ENCODE measurements around the gene ASGR2.
"Not testable (repeated sequence)": the region's sequence is repeated elsewhere in the genome, so short reads cannot be mapped to it uniquely, and the experiment has no call there.

Gene ASGR2

DNA sequence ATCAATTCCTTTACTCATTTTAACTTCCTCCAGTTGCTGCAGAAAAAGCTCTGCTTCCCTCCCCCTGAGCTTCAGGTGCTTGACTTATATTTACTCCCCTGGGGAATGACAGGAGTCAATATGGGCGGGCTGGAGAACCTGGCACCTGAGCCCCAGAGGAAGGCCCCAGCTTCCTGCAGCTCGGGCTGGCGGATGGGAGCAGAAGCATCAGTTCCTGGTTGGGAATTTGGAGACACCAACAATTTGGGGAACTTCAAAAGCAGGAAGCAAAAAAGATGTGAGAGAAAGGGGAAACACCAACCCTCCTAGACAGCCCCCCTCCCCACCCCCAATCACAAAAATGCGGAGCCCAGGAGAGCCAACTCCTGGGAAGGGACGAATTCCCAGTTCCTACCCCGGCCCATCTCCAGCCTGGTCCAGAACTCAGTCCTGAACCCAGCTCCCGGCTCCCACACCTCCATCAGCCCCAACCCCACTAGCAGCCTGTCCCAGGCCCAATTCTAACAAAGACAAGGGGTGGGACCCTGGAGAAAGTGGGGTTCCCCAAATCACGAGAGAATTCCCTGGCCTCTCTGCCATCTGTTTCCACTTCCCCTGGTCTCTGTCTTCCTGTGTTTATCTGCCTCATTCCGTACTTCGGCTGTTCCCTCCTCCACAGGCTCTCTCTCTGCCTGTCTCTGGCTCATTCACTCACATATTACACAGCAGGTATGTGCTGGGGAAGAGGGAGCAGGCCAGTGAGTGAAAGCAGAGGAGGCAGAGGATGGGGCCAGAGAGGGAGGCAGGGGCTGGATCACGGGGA is 16.2 kb upstream of the ASGR2 start:
- no peak overlapping the region for H3K27ac ChIP-seq
- H3K36me3 ChIP-seq, result no peaks in the 10 kb centered on the region
- TF ChIP-seq, protein P1, sequence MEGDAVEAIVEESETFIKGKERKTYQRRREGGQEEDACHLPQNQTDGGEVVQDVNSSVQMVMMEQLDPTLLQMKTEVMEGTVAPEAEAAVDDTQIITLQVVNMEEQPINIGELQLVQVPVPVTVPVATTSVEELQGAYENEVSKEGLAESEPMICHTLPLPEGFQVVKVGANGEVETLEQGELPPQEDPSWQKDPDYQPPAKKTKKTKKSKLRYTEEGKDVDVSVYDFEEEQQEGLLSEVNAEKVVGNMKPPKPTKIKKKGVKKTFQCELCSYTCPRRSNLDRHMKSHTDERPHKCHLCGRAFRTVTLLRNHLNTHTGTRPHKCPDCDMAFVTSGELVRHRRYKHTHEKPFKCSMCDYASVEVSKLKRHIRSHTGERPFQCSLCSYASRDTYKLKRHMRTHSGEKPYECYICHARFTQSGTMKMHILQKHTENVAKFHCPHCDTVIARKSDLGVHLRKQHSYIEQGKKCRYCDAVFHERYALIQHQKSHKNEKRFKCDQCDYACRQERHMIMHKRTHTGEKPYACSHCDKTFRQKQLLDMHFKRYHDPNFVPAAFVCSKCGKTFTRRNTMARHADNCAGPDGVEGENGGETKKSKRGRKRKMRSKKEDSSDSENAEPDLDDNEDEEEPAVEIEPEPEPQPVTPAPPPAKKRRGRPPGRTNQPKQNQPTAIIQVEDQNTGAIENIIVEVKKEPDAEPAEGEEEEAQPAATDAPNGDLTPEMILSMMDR (IDR thresholded peaks at IDR 0.05), result no peak
- H3K27me3 ChIP-seq, result peaks cover 78% of the 10 kb centered on the region
- H3K4me3 ChIP-seq (ENCODE audit: low read depth in 1 of 2, low read length in 1 of 2), result no peak overlapping the region
- H3K9me3 ChIP-seq, result no peaks in the 10 kb centered on the region
- H3K4me1 ChIP-seq (ENCODE audit: control insufficient read depth in 1 of 2, insufficient read depth in 1 of 2, low read depth in 1 of 2, low read length in 1 of 2), result peaks cover 10 to 11% of the 10 kb centered on the region in 2 experiments

DNA sequence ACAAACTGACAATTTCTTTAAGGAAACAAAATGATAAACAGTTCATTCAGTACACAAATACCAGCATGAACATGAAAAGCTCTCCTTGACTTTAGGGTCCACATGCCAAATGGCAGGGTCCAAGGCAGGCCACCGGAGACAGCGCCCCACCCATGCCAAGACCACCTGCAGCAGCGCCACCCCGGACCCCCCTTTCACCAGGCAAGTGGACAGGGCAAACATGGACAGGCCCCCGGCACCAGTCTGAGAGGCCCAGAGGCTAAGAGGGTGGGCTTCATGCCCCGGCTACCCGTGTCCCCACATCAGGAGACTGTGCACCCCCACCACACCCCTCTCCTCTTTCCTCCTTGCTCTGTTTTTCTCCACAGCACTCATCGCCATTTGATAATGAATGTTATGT is 14.7 kb upstream of the ASGR2 start:
- Histone ChIP-seq H3K27me3 (peaks cover 65% of the 10 kb centered on the region), H3K27ac (no peak overlapping the region), H3K9me3 (no peaks in the 10 kb centered on the region), H3K36me3 (no peaks in the 10 kb centered on the region), H3K4me1 (ENCODE audit: control insufficient read depth in 1 of 2, insufficient read depth in 1 of 2, low read depth in 1 of 2, low read length in 1 of 2) (peaks cover 10 to 11% of the 10 kb centered on the region in 2 experiments), H3K4me3 (ENCODE audit: low read depth in 1 of 2, low read length in 1 of 2) (no peak overlapping the region)
- TF ChIP-seq, protein P1 (IDR thresholded peaks at IDR 0.05), result no peak

DNA sequence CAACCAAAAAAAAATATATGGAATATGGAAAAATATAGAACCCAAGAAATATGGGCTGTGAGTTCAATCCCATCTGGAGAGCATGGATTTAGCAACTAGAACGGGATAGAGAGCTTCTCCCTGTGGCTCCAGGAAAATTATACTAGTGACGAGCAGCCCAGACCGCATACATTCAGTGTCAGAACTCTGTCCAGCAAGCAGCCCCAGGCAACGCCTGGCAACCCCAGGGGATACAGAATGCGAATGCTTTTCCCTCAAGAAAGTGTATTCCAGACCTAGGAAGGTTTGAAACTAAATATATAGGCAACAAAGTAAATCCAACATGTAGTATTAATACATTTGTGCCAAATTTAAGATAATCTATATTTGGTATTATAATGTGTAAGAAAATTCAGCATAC is 13.5 kb upstream of the ASGR2 start:
- TF ChIP-seq, protein P1 (IDR thresholded peaks at IDR 0.05), result no peak
- Histone ChIP-seq H3K4me1 (ENCODE audit: control insufficient read depth in 1 of 2, insufficient read depth in 1 of 2, low read depth in 1 of 2, low read length in 1 of 2) (peaks cover 7 to 11% of the 10 kb centered on the region in 2 experiments), H3K9me3 (no peaks in the 10 kb centered on the region), H3K27me3 (peaks cover 65% of the 10 kb centered on the region), H3K27ac (no peak overlapping the region), H3K4me3 (ENCODE audit: low read depth in 1 of 2, low read length in 1 of 2) (no peak overlapping the region), H3K36me3 (no peaks in the 10 kb centered on the region)

DNA sequence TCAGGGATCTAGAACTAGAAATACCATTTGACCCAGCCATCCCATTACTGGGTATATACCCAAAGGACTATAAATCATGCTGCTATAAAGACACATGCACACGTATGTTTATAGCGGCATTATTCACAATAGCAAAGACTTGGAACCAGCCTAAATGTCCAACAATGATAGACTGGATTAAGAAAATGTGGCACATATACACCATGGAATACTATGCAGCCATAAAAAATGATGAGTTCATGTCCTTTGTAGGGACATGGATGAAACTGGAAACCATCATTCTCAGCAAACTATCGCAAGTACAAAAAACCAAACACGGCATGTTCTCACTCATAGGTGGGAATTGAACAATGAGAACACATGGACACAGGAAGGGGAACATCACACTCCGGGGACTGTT is 12.9 kb upstream of the ASGR2 start:
- H3K4me1 ChIP-seq (ENCODE audit: control insufficient read depth in 1 of 2, insufficient read depth in 1 of 2, low read depth in 1 of 2, low read length in 1 of 2); H3K4me3 ChIP-seq (ENCODE audit: low read depth in 1 of 2, low read length in 1 of 2); H3K9me3 ChIP-seq; H3K36me3 ChIP-seq; H3K27ac ChIP-seq: not testable (repeated sequence)
- peaks cover 65% of the 10 kb centered on the region for H3K27me3 ChIP-seq

DNA sequence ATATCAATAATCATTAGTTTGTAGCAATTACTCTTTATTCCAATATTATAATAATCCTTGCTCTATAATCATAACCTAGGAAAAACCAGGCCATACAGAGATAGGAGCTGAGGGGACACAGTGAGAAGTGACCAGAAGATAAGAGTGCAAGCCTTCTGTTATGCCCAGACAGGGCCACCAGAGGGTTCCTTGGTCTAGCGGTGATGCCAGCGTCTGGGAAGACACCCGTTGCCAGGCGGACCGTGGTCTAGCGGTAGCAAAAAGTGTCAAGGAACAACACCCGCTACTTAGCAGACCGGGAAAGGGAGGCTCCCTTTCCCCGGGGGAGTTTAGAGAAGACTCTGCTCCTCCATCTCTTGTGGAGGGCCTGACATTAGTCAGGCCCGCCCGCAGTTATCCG is 11.8 kb upstream of the ASGR2 start:
- peaks cover 65% of the 10 kb centered on the region for H3K27me3 ChIP-seq
- not testable (repeated sequence) for H3K4me1 ChIP-seq (ENCODE audit: control insufficient read depth in 1 of 2, insufficient read depth in 1 of 2, low read depth in 1 of 2, low read length in 1 of 2)

DNA sequence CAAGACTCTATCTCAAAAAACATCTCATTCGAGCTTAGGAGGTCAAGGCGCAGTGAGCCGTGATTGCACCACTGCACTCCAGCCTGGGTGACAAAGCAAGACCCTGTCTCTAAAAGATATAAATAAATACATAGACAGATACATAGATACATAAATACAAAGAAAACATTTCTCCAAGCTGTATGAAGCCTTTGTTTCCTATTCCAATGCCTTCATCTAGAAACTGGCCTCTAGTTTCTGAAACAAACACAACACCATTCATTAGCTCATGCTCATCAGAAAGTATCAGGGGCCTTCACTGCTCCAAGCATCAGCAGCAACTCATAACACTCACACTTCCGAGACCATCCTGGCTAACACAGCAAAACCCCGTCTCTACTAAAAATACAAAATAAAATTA is 10.3 kb upstream of the ASGR2 start:
- Histone ChIP-seq H3K27ac (no peak overlapping the region), H3K27me3 (peaks cover 66% of the 10 kb centered on the region), H3K4me1 (ENCODE audit: control insufficient read depth in 1 of 2, insufficient read depth in 1 of 2, low read depth in 1 of 2, low read length in 1 of 2) (peaks cover 0 to 5% of the 10 kb centered on the region in 2 experiments), H3K4me3 (ENCODE audit: low read depth in 1 of 2, low read length in 1 of 2) (no peak overlapping the region), H3K9me3 (no peaks in the 10 kb centered on the region), H3K36me3 (no peaks in the 10 kb centered on the region)
- TF ChIP-seq, protein P1 (IDR thresholded peaks at IDR 0.05), result no peak

More for the DNA sequence above, 11.8 kb upstream of the ASGR2 start:
- H3K27ac ChIP-seq; H3K36me3 ChIP-seq; H3K9me3 ChIP-seq; H3K4me3 ChIP-seq (ENCODE audit: low read depth in 1 of 2, low read length in 1 of 2): not testable (repeated sequence)
